Gastroesophageal sphincter (tissue), 3 donors: ENCODE data around the gene CLEC19A.

Experiments
- POLR2A ChIP-seq, 2 donors: fragments of 450-650 bp; IDR thresholded peaks; one replicate each; pipeline ENCODE4 v1.6.1; 2017; ENCODE audit warnings: antibody characterized with exemption in 2 of 2, mild to moderate bottlenecking in 2 of 2, moderate library complexity in 1 of 2
- POLR2AphosphoS5 ChIP-seq: sonication (generic); formaldehyde crosslinking; IDR thresholded peaks from one replicate; pipeline ENCODE4 v1.6.1; 2017; ENCODE audit warnings: antibody characterized with exemption
- TF ChIP-seq, protein P1 (sequence below), 4 experiments: fragments of 200-600 bp in 2 of 4; fragments of 450-650 bp in 2 of 4; sonication (generic) in 1 of 4; IDR thresholded peaks; one replicate each; pipeline ENCODE4 v1.5.1; 2017 to 2019; ENCODE audit warnings: antibody characterized with exemption in 4 of 4, mild to moderate bottlenecking in 2 of 4, moderate library complexity in 2 of 4

DNA sequence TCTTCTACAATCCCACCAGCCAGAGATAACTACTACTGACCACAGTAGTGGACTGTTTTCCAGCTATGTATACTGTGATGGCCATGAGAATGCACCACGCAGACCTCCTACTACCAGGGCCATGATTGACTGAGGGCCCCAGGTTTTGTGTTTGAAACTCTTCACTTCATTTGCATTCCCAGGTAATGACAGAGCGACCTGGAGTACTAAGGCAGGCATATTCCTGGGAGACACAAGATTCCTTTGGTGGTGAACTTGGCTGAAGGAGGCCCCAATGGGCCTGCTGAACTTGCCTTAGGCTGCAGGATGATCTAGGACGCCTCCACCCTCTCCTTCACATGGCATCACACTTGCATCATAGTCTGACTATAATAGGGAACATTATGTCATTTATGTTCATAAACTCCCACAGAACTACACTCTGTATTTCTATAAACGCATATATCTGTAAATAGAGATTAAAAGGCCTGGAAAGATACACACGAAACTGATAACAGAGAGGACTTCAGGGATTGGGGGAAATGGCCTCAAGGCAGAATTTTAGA is 30.4 kb downstream of the CLEC19A start:
- TF ChIP-seq, protein P1, sequence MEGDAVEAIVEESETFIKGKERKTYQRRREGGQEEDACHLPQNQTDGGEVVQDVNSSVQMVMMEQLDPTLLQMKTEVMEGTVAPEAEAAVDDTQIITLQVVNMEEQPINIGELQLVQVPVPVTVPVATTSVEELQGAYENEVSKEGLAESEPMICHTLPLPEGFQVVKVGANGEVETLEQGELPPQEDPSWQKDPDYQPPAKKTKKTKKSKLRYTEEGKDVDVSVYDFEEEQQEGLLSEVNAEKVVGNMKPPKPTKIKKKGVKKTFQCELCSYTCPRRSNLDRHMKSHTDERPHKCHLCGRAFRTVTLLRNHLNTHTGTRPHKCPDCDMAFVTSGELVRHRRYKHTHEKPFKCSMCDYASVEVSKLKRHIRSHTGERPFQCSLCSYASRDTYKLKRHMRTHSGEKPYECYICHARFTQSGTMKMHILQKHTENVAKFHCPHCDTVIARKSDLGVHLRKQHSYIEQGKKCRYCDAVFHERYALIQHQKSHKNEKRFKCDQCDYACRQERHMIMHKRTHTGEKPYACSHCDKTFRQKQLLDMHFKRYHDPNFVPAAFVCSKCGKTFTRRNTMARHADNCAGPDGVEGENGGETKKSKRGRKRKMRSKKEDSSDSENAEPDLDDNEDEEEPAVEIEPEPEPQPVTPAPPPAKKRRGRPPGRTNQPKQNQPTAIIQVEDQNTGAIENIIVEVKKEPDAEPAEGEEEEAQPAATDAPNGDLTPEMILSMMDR (IDR thresholded peaks at IDR 0.05): no peak
- TF ChIP-seq POLR2A (IDR thresholded peaks at IDR 0.05) (no peak), POLR2AphosphoS5 (no peak)
